Stimulated activated CD4-positive, alpha-beta T cell treated with anti-CD3 and anti-CD28 coated beads, Interleukin-12 subunit alpha, Interleukin-12 subunit beta, amount 100 ng/mL, for 48 hours (primary cell): Measurements from ENCODE around the gene PCNX3.

Source experiments
- DNase-seq, 3 donors: peaks; one replicate each; pipeline ENCODE4 v3.0.0-alpha.2; 2020; ENCODE audit warnings: low read depth in 2 of 3, low spot score in 1 of 3

PCNX3 gene

DNA sequence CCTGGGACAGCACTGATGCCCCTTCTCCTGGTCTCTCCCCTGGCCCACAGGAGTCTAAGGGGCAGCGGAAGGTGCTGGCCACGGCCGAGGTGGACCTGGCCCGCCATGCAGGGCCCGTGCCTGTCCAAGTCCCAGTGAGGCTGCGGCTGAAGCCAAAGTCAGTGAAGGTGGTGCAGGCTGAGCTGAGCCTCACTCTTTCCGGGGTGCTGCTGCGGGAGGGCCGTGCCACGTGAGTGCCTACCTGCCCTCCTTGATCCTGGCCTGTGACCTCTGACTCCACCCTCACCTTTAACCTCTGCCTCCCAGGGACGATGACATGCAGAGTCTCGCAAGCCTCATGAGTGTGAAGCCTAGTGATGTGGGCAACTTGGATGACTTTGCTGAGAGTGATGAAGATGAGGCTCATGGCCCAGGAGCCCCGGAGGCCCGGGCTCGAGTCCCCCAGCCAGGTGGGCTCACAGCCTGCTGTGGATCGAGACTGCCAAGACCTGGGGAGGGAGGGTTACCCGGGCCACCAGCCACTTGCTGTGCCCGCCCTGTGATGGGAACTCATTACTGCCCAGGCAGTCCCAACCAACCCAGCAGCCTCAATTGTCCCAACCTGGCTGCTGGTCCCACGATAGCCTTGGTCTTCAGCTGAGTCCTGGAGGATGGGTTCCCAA lies 35.4 kb upstream of the PCNX3 start:
- DNase-seq = no peak

DNA sequence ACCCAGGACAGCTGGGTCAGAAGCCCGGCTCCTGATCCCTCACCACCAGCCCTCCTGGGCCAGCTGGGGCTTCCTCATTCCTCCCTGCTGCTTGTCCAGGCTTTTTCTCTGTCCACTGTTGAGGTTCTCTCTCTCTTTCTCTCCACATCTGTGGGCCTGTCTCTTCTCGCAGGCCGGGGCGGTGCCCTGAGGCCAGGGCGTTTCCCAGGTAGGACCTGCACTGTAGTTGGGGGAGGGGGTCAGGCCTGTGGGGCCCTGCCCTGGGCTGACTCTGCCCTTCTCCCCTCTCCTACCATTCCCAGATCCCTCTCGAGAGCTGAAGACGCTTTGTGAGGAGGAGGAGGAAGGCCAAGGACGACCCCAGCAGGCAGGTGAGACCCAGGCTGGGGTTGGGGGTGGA lies 34.8 kb upstream of the PCNX3 start:
- no peak for DNase-seq

DNA sequence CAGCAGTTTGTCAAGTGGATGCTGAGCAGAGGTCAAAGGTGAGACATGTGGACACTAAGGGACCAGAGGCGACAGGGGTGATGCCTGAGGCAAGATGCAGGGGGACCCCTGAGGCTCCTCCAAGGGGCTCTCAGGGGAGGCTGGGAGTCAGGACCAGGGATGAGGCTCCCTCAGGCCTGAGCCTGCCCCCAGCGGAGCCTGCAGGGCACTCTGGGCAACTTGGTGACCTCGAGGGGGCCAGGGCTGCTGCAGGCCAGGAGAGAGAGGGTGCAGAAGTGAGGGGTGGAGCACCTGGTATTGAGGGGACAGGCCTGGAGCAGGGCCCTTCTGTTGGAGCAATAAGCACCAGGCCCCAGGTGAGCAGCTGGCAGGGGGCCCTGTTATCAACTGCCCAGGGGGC lies 33.6 kb upstream of the PCNX3 start:
- DNase-seq = no peak

DNA sequence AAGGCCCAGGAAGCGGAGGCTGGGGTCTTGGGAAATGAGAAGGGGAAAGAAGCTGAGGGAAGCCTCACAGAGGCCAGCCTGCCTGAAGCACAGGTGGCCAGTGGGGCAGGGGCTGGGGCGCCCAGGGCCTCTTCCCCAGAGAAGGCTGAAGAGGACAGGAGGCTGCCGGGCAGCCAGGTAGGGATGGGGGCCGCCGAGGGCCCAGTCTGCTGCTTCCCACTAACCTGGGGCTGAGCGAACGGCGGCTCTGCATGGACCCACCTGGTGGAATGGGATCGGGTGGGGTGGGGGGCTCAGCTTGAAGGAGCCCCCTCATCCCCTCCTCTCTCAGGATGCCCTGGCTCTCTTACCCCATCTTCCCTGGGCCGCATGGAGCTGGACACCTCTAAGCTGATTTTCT lies 32.0 kb upstream of the PCNX3 start:
- no peak for DNase-seq

DNA sequence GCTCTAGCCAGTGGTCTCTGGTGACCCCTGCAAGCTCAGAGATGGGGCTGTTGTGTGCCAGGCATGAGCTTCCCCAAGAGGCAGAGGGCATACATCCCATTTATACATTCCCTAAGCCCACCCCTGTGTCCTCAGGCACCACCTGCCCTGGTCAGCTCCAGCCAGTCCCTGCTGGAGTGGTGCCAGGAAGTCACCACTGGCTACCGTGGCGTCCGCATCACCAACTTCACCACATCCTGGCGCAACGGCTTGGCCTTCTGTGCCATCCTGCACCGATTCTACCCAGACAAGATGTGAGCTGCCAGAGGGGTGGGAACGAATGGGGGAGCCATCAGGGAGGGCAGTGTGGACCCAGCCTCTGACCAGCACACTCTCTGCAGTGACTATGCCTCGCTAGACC lies 31.5 kb upstream of the PCNX3 start:
- DNase-seq = no peak

DNA sequence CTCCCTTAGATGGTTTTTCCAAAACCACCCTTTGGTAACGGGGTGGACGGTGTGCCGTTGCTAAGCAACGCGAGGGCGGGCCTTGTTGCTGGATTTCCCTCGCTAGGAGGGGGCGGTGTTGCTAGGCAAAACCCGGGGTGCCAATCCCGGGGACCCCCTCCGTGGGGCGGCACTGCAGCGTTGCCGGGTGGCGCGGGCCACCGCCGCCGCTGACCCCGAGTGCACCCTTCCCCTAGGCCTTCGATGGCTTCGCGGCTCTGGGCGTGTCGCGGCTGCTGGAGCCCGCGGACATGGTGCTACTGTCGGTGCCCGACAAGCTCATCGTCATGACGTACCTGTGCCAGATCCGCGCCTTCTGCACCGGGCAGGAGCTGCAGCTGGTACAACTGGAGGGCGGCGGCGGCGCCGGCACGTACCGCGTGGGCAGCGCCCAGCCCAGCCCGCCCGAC lies 30.8 kb upstream of the PCNX3 start:
- DNase-seq = no peak

DNA sequence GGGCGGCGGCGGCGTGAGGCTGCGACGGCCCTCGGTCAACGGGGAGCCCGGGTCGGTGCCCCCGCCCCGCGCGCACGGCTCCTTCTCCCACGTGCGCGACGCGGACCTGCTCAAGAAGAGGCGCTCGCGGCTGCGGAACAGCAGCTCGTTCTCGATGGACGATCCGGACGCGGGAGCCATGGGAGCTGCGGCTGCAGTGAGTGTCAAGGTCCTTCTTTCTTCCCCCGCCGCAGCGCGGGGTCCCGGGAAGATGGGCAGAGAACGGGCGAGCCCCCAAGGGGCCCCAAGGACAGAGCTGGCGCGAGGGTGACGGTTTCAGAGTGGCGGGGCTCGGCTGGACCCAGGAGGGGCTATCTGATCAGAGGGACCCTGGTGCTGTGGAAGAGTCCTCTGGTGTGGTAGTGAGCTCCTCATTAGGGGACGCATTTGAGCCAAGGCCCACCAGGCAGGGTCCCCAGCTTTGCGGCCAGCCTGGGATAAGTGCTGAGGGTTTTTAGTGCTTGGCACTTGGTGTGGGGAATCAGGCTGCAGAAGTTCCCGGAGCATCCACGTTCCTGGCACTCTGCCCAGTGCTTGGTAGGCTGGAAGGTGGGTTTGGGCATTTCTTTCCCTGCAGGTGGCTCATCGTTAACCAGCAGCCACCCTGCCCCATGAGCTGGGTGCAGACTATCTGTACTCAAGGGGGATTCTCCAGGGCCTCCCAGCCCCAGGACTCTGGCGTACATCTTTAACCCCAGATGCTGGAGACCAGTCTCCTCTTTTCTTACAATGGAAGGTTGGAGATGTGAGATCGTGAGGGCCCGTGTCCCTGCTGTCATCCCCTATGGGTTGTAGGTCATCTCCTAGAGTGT lies 30.0 kb upstream of the PCNX3 start:
- DNase-seq = no peak

DNA sequence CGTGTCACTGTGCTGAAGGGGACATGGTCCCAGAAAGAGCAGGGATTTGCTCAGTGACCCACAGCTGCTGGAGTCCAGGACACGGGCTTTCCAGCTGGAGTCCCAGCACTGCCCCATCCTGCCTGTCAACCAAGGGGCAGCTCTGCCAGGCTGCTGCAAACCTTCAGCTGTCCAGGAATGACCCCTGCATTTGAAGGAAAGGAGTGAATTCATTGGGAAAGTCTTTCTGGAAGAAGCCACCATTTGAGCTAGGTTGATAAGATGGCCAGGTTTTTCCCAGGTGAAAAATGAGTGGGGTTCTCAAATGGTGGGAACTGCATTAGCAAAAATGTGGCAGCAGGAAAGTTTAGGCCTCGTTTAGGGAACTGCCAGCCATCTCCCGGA lies 29.3 kb upstream of the PCNX3 start:
- no peak for DNase-seq

DNA sequence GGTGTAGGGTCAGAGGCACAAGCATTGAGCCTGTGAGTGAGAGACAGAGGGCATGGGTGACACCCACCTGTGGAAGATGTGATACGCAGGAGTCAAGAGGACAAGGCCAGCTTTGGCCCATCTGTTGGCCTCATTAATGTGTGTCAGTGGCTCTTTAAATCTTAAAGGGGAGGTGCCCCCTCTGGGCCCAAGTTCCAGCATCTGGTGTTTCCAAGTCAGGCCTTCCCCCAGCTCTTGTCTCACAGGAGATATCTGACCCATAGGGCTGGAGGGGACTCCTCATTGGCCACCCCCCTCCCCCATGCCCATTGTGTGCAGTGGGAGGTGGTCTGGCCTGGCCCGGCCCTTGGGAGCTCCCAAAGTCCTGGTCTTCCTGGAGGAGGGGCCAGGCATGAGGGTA lies 28.9 kb upstream of the PCNX3 start:
- no peak for DNase-seq

DNA sequence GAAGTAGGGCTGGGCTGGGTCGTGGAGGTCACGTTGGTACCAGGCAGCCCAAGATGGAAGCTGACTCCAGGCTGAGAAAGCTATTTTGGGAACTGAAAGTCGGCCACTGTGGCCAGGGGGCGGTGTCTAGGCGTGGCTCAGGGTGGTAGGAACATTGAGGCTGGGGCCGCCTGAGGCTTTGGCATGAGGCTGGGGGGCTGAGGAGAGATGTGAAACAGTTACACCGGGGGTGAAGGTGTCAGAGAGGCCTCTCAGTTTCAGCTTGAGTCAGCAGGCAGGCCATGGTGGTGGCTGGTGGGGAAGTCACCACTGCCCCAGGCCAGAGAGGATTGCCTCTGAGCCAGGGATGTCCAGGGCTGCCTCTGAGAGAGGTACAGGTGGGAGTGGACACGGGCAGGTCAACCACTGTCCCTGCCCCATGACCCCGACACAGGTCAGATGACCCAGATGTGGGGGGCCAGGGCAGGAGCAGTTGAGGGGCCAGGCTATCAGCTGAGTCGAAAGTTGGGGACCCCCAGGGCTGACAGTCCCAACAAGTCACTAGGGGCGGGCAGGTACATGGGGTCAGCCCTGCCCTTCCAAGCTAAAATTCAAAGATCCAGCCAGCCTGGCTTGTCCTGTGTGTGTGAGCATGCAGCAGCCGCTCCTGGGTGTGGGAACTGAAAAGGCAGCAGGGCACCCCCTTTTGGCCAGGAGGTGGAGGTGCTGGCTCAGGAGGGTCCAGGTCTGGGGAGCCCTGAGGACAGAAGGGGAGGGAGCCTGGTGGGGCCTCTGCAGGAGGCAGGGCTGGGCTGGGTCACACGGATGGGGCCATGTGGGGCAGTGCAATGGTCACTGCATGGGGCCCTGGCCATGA lies 27.1 kb upstream of the PCNX3 start:
- peak; percentile 65 to 73 (median 70) for DNase-seq

DNA sequence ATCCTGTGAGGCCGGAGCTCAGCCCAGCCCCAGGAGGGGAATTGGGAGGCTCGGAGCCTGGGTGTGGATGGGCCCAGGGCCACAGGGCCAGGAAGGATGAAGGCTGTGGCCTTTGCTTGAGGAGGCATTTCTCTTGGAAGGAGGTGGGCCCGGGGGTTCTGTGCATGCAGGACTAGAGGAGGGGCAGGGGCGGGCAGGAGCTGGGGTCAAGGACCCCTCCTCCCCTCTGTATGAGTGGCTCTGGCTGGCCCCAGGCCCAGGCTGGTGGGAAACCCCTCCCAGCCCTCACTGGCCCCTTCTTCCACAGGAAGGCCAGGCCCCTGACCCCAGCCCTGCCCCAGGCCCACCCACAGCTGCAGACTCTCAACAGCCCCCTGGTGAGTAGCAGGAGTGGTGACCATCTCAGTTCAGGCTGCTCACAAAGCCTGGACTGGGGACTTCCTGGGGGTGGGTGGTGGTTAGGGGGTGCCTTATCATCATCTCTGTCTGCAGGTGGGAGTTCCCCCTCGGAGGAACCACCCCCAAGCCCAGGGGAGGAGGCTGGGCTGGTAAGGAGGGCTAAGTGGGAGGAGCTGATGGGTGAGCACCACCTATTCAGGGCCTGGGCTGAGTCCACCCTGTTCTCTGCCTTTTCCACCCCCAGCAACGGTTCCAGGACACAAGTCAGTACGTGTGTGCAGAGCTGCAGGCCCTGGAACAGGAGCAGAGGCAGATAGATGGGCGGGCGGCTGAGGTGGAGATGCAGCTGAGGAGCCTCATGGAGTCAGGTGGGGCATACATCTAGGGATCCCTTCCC lies 25.9 kb upstream of the PCNX3 start:
- DNase-seq = no peak

DNA sequence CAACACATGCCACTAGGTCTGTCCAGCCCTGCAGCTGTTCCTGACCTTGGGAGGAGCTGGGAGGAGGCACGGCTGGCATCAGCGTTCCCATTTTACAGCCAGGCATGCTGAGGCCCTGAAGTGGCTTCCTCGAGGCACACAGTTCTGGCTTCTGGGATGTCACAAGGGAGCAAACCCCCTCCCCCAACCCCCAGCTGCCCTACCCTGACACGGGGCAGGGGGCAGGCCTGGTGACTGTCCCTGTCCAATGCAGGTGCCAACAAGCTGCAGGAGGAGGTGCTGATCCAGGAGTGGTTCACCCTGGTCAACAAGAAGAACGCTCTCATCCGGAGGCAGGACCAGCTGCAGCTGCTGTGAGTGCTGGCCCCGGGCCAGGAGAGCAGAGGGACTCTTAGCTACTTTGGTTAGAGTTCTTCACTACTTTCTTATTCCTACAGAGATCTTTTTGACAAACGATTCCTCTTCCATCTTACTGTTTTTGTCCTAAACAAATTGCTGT lies 25.3 kb upstream of the PCNX3 start:
- DNase-seq = no peak

DNA sequence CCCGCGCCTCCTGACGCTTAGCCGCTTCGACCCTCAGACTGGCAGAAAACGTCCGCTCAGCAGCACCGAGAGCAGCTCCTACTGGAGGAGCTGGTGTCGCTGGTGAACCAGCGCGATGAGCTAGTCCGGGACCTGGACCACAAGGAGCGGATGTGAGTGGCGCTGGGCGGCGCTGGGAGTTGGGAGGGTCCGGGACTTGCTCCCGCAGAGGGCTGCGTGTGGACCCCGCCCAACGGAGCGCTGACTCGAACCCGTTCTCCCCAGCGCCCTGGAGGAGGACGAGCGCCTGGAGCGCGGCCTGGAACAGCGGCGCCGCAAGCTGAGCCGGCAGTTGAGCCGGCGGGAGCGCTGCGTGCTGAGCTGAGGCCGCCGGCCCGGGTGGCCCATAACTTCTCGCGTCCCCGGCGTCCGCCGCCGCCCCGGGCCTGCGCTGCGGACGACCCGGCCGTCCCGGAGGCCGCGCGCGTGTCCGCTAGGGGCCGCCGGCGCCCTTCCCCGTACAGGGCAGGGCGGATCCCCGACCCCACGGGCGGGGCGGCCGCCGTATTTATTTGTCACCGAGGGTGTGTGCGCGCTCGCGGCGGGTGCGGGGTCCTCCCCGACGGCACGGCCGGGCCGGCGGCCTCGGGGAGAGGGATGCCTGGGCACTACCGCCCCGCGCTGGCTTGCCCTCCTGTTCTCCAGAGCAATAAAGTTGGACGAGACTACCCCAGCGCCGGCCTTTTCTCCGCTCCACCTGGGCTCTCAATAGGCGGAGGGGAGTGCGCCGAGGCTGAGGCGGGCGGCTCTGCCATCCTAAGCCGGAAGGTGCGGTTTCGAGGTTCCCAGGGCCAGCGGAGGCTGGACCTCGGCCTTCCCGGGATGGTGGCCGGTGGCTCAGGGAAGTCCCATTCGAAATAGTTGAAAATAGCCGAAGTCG lies 23.4 kb upstream of the PCNX3 start:
- no peak for DNase-seq

DNA sequence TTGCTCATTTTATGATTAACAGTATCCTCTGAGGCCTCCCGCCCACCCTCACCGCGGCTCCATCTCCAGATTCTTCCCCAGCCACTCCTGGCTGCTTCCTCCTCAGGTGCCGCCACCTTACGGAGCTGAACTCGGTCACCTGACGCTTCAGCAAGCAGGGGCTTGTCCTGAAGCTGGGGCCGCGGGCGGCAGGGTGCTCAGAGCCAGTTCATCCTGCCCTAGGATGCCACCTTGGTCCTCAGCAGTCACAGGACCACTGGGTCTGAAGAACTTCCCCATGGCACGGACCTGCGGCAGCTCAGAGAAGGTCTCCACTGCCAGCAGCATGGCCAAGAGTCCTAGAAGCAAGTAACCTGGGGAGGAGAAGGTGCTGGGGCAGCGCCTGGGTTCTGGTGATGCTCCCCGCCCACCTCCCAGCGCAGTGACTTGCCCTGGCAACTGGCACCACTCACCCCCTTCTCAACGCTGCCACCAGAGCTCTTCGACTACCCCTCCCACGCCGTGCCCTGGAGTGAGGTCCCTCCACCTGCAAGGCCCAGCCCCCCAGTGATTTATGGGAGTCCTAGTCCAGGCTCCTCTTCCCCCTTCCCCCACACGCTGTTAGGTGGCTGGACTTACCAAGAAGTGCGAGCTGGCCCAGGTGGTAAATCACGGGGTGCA lies 22.6 kb upstream of the PCNX3 start:
- no peak for DNase-seq

DNA sequence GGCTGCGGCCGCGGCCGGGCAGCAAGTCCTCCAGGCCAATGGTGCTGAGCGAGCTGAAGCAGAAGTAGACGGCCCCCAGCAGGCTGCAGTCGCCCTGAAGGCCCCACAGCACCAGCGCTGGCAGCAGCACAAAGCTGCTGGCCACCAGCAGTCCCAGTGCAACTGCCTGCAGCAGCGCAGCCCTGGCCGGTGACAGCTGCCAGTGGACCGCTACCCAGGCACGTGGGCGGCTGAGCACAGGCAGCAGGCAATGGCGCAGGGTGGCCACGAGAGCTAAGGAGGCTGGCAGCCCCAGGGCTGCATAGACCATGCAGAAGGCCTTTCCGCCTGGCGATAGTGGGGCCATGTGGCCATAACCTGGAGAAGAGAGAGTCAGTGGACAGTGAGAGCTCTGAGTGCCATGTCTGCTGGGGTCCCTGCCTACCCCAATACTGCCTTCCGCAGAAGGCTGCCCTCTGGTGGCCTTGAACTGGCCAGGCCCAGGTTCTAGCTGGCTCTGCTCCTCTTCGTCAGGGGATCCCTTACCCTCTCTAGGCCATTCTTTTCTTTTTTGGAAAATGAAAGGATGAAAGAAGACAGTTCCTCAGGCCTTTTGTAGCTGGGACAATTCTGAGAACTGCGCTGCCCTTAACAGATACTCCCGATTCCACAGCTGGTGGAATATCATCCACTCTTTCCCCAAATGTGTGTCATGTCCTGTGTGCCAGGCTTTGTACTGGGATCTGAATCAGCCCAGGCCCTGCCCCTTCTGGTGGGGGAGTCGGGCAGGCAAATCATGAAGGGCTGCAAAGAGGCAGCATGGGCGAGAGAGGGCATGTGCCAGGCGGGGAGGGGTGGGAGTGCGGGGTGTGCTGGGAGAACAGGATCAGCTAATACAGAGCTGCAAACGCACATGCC lies 21.8 kb upstream of the PCNX3 start:
- no peak for DNase-seq

DNA sequence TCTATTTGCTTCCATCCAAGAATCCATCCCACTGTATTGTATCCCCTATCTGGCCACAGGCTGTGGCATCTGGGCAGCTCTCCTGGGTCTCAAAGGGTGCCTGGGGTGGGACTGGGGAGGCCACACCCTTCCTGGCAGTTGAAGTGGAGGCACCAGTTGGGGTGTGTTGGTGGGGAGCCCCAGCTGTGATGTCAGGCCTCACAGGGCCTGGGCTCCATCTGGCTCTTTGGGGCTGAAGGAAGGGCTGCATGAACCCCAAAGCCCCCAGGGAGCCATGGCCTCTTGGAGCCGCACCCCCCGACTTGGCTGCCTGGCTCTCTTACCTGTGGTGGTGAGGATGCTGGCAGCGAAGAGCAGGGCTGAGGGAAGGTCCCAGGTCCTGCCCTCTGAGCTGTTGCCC lies 20.4 kb upstream of the PCNX3 start:
- no peak for DNase-seq

DNA sequence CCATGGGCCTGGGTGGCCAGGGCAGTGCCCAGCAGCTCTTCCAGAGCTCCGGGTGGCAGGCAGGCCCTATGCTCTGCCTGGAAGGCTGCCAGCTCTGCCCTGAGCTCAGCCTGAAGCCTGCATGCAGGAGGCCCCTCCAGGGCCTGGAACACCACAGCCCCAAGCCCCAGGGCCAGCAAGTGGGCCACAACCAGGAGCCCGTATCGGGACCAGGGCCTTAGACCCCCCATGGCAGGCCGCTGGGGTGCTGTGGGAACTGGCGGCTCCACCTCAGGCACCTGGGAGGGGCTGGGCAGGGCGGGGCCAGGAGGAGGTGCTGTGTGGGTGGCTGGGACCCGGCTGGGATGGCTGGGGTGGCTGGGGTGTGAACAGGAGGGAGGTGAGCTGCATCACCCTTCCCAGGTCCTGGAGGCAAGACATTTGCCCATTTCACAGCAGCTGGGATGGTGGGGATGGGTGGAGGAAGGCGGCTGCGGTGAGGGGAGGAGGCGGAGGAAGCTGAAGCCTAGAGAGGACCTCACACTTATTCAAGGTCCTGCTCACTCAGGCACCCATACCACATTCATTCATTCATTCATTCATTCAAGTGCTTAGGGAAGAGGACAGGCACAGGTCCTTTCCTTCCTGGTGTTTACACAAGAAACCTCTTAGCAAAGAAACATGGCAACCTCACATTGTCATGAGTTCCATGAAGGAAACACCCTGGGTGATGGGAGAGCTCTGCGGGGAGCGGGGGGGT lies 19.9 kb upstream of the PCNX3 start, which contains the start of gene KCNK7:
Gene KCNK7 (minus strand): TSS at position 258 of the 739 bp plus-strand sequence. CDS start 28 bp downstream, at position 230.
- DNase-seq = no peak
